HCT116 (cell line): Measurements from ENCODE around the gene PGRMC1. TPM values are rescaled to one million over a fixed set of nuclear protein-coding genes. Genes with fewer than 3 reads are reported as not detected.

ENCODE experiments used
- ATAC-seq: fragments of 200-7000 bp; cut with Tn5 transposase; 2 replicates; pipeline ENCODE4 v1.9.1; 2020; ENCODE audit warnings: mild to moderate bottlenecking, moderate library complexity
- BruUV-seq: library from RNA; stranded (reverse); fragments of 400-500 nt; replicated peaks from 2 replicates; lab custom pipeline; 2021; lab: Mats Ljungman, UMichigan
- CTCF ChIA-PET: fragments of 300-600 bp; sonication (Branson Sonifier 250); formaldehyde crosslinking; loops from one replicate; lab custom pipeline; 2021; ENCODE audit warnings: antibody characterized with exemption; lab: Charles Lee
- POLR2A ChIA-PET: fragments of 300-600, 350-600 bp; sonication (Branson Sonifier 250); formaldehyde crosslinking; loops from one replicate; lab custom pipeline; 2021; ENCODE audit warnings: antibody characterized with exemption; lab: Charles Lee
- RAD21 ChIA-PET, 2 experiments: fragments of 300-600 bp; sonication (Branson Sonifier 250); formaldehyde crosslinking; loops; one replicate each; lab custom pipeline; 2023; ENCODE audit warnings: low total read pairs in 2 of 2; ENCODE audit not compliant: uncharacterized antibody in 2 of 2, unreplicated experiment in 2 of 2, low non-redundant PET in 1 of 2; lab: Charles Lee
- DNase-seq: peaks from one replicate; pipeline ENCODE4 v3.0.0-alpha.2; 2010; ENCODE audit warnings: low read depth, low spot score
- H2AFZ ChIP-seq: fragments of 200-600 bp; shearing (Covaris generic), sonication (generic); 2 replicates; pipeline ENCODE4 v1.6.1; 2017; ENCODE audit warnings: low read depth, mixed run types, mixed read lengths, antibody characterized with exemption, low read length; ENCODE audit not compliant: poor library complexity, severe bottlenecking
- H3K27ac ChIP-seq: 2 replicates; pipeline ENCODE4 v1.5.1; 2012; ENCODE audit warnings: low read depth, low read length
- H3K27me3 ChIP-seq: fragments of 200-600 bp; sonication (generic); 2 replicates; pipeline ENCODE4 v1.6.1; 2016; ENCODE audit warnings: mixed run types, low read length, mixed read lengths; ENCODE audit not compliant: insufficient read depth
- H3K36me3 ChIP-seq, 2 experiments: fragments of 200-500 bp in 1 of 2; fragments of 200-600 bp in 1 of 2; sonication (Bioruptor generic) in 1 of 2; sonication (generic) in 1 of 2; 2 replicates each; pipeline versions ENCODE4 v1.5.1 to v1.6.1; 2014 to 2016; ENCODE audit warnings: low read length in 2 of 2, inconsistent platforms in 1 of 2, mixed read lengths in 1 of 2, mixed run types in 1 of 2; ENCODE audit not compliant: insufficient read depth in 2 of 2, control insufficient read depth in 1 of 2
- H3K4me1 ChIP-seq, 2 experiments: fragments of 200-600 bp in 1 of 2; sonication (generic) in 1 of 2; 2 replicates each; pipeline versions ENCODE4 v1.5.1 to v1.6.1; 2012 to 2017; ENCODE audit warnings: low read length in 2 of 2, inconsistent platforms in 1 of 2, mild to moderate bottlenecking in 1 of 2, mixed read lengths in 1 of 2, mixed run types in 1 of 2, moderate library complexity in 1 of 2; ENCODE audit not compliant: insufficient read depth in 2 of 2, control insufficient read depth in 1 of 2
- H3K4me2 ChIP-seq: fragments of 200-600 bp; sonication (generic); 2 replicates; pipeline ENCODE4 v1.6.1; 2017; ENCODE audit warnings: mixed run types, low read length, mixed read lengths
- H3K4me3 ChIP-seq, 2 experiments: fragments of 200-600 bp in 1 of 2; sonication (generic) in 1 of 2; replicated peaks in 1 of 2; 2 replicates each; pipeline ENCODE4 v1.5.1; 2011 to 2016; ENCODE audit warnings: low read length in 2 of 2, control low read depth in 1 of 2, low read depth in 1 of 2, mild to moderate bottlenecking in 1 of 2, mixed read lengths in 1 of 2, mixed run types in 1 of 2
- H3K79me2 ChIP-seq: fragments of 200-600 bp; sonication (generic); 2 replicates; pipeline ENCODE4 v1.6.1; 2017; ENCODE audit warnings: mild to moderate bottlenecking, mixed run types, low read length, moderate library complexity, mixed read lengths; ENCODE audit not compliant: insufficient read depth
- H3K9ac ChIP-seq: fragments of 200-600 bp; sonication (generic); 2 replicates; pipeline ENCODE4 v1.6.1; 2016; ENCODE audit warnings: low read length, mixed read lengths
- H3K9me2 ChIP-seq: fragments of 200-600 bp; sonication (generic), shearing (Covaris generic); 2 replicates; pipeline ENCODE4 v1.6.1; 2017; ENCODE audit warnings: mixed run types, mild to moderate bottlenecking, moderate library complexity; ENCODE audit not compliant: insufficient read depth
- H3K9me3 ChIP-seq, 2 experiments: fragments of 200-500 bp in 1 of 2; fragments of 200-600 bp in 1 of 2; sonication (Bioruptor generic) in 1 of 2; sonication (generic) in 1 of 2; 2 replicates each; pipeline ENCODE4 v1.6.1; 2014 to 2017; ENCODE audit warnings: low read length in 2 of 2, mixed read lengths in 2 of 2, inconsistent platforms in 1 of 2, low read depth in 1 of 2, mild to moderate bottlenecking in 1 of 2, mixed run types in 1 of 2, moderate library complexity in 1 of 2; ENCODE audit not compliant: control insufficient read depth in 1 of 2, insufficient read depth in 1 of 2
- H4K20me1 ChIP-seq: fragments of 200-600 bp; sonication (generic), shearing (Covaris generic); 2 replicates; pipeline ENCODE4 v1.6.1; 2017; ENCODE audit warnings: mixed run types, mild to moderate bottlenecking, moderate library complexity; ENCODE audit not compliant: insufficient read depth
- CBX3 ChIP-seq: IDR thresholded peaks from 2 replicates; pipeline ENCODE4 v1.6.1; 2012; ENCODE audit warnings: low read depth
- EZH2 ChIP-seq: fragments of 200-600 bp; sonication (generic); IDR thresholded peaks from 2 replicates; pipeline ENCODE4 v1.6.1; 2017; ENCODE audit warnings: antibody characterized with exemption, mixed run types
- POLR2A ChIP-seq: IDR thresholded peaks from 2 replicates; pipeline ENCODE4 v1.7.0; 2011; ENCODE audit warnings: borderline replicate concordance; ENCODE audit not compliant: insufficient read depth, insufficient read length; ENCODE audit errors: extremely low read depth
- POLR2AphosphoS5 ChIP-seq: IDR thresholded peaks from 2 replicates; pipeline ENCODE4 v1.6.1; 2011; ENCODE audit warnings: mild to moderate bottlenecking, low read depth, low read length, moderate library complexity
- SP1 ChIP-seq: IDR thresholded peaks from 2 replicates; pipeline ENCODE4 v1.6.1; 2012; ENCODE audit warnings: low read depth
- TCF7L2 ChIP-seq: IDR thresholded peaks from 2 replicates; pipeline ENCODE4 v1.7.0; 2011; ENCODE audit warnings: borderline replicate concordance, inconsistent platforms; ENCODE audit not compliant: insufficient read depth, insufficient read length; ENCODE audit errors: extremely low read depth
- ZNF274 ChIP-seq: fragments of 200-500 bp; sonication (Bioruptor generic); IDR thresholded peaks from 2 replicates; pipeline ENCODE4 v1.6.1; 2014; ENCODE audit warnings: mild to moderate bottlenecking, low read depth, low read length, inconsistent platforms
- intact Hi-C: fragments of 100-400 bp; cut with micrococcal nuclease; formaldehyde crosslinking; loops from 2 replicates; pipeline ENCODE4 v1.10.0; 2022
- total RNA-seq: library from RNA; stranded (reverse); gene quantifications from one replicate; pipeline ENCODE4 v1.2.1, GENCODE V29; 2021; ENCODE audit not compliant: unreplicated experiment
- TF ChIP-seq, protein P1 (sequence below): IDR thresholded peaks from 2 replicates; pipeline ENCODE4 v1.6.1; 2011; ENCODE audit warnings: mild to moderate bottlenecking, low read length, moderate library complexity; ENCODE audit not compliant: insufficient replicate concordance; ENCODE audit errors: extremely low read depth
- TF ChIP-seq, protein P2 (sequence below): IDR thresholded peaks from 2 replicates; pipeline ENCODE4 v1.6.1; 2012; ENCODE audit warnings: low read depth

The PGRMC1 gene
- total RNA-seq, 1 experiment from 2014 or later, result 81.6 TPM

DNA sequence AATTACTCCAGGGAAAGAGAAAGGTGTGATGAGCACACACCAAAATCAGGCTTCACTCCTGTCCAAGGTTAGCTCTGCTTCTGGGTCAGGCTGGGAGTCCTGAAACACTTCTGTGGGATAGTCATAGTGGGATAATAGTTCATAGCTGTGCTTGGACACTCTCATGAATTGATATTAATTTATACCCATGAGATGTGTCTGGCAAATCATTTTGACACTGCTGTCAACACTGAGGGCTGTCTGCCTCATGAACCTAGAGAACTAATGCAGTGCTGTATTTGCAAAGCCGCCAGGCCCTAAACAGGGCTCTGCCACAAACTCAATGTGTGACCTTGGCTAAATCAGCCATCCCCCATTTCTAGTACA, 24.5 kb upstream of the PGRMC1 start:
- Histone ChIP-seq H3K9ac (no peak overlapping the region), H3K27ac (no peak overlapping the region), H4K20me1 (no peaks in the 10 kb centered on the region), H3K79me2 (no peaks in the 10 kb centered on the region), H3K4me3 (no peak overlapping the region), H3K4me1 (no peaks in the 10 kb centered on the region), H2AFZ (no peak overlapping the region), H3K36me3 (no peaks in the 10 kb centered on the region), H3K27me3 (no peaks in the 10 kb centered on the region), H3K9me2 (no peaks in the 10 kb centered on the region), H3K4me2 (no peak overlapping the region), H3K9me3 (no peaks in the 10 kb centered on the region)
- no peak for TF ChIP-seq POLR2A
- TF ChIP-seq ZNF274, result no peak
- no peak for TF ChIP-seq POLR2AphosphoS5
- TF ChIP-seq, protein P1, sequence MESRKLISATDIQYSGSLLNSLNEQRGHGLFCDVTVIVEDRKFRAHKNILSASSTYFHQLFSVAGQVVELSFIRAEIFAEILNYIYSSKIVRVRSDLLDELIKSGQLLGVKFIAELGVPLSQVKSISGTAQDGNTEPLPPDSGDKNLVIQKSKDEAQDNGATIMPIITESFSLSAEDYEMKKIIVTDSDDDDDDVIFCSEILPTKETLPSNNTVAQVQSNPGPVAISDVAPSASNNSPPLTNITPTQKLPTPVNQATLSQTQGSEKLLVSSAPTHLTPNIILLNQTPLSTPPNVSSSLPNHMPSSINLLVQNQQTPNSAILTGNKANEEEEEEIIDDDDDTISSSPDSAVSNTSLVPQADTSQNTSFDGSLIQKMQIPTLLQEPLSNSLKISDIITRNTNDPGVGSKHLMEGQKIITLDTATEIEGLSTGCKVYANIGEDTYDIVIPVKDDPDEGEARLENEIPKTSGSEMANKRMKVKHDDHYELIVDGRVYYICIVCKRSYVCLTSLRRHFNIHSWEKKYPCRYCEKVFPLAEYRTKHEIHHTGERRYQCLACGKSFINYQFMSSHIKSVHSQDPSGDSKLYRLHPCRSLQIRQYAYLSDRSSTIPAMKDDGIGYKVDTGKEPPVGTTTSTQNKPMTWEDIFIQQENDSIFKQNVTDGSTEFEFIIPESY, result no peak
- TF ChIP-seq EZH2, result no peak
- no peak for TF ChIP-seq CBX3
- TF ChIP-seq, protein P2, sequence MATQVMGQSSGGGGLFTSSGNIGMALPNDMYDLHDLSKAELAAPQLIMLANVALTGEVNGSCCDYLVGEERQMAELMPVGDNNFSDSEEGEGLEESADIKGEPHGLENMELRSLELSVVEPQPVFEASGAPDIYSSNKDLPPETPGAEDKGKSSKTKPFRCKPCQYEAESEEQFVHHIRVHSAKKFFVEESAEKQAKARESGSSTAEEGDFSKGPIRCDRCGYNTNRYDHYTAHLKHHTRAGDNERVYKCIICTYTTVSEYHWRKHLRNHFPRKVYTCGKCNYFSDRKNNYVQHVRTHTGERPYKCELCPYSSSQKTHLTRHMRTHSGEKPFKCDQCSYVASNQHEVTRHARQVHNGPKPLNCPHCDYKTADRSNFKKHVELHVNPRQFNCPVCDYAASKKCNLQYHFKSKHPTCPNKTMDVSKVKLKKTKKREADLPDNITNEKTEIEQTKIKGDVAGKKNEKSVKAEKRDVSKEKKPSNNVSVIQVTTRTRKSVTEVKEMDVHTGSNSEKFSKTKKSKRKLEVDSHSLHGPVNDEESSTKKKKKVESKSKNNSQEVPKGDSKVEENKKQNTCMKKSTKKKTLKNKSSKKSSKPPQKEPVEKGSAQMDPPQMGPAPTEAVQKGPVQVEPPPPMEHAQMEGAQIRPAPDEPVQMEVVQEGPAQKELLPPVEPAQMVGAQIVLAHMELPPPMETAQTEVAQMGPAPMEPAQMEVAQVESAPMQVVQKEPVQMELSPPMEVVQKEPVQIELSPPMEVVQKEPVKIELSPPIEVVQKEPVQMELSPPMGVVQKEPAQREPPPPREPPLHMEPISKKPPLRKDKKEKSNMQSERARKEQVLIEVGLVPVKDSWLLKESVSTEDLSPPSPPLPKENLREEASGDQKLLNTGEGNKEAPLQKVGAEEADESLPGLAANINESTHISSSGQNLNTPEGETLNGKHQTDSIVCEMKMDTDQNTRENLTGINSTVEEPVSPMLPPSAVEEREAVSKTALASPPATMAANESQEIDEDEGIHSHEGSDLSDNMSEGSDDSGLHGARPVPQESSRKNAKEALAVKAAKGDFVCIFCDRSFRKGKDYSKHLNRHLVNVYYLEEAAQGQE, result no peak
- no peak for TF ChIP-seq TCF7L2
- TF ChIP-seq SP1, result no peak
- RAD21 ChIA-PET, result no interaction called here
- intact Hi-C loops, result no loop called here
- DNase-seq, result no peak
- BruUV-seq, result no TSS peak
- CTCF ChIA-PET, result no interaction called here
- no peak for ATAC-seq
- POLR2A ChIA-PET, result no interaction called here
